NCI-H1694 treated with DMSO at 0.1 percent for 48 hours (cell line): ENCODE results near the gene RSKR.
"Not testable (repeated sequence)": the region's sequence is repeated elsewhere in the genome, so short reads cannot be mapped to it uniquely, and the experiment has no call there.

Experiments
- DNase-seq: peaks from one replicate; lab custom pipeline; 2025; lab: John Stamatoyannopoulos, UW

The RSKR gene, protein sequence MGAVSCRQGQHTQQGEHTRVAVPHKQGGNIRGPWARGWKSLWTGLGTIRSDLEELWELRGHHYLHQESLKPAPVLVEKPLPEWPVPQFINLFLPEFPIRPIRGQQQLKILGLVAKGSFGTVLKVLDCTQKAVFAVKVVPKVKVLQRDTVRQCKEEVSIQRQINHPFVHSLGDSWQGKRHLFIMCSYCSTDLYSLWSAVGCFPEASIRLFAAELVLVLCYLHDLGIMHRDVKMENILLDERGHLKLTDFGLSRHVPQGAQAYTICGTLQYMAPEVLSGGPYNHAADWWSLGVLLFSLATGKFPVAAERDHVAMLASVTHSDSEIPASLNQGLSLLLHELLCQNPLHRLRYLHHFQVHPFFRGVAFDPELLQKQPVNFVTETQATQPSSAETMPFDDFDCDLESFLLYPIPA

DNA sequence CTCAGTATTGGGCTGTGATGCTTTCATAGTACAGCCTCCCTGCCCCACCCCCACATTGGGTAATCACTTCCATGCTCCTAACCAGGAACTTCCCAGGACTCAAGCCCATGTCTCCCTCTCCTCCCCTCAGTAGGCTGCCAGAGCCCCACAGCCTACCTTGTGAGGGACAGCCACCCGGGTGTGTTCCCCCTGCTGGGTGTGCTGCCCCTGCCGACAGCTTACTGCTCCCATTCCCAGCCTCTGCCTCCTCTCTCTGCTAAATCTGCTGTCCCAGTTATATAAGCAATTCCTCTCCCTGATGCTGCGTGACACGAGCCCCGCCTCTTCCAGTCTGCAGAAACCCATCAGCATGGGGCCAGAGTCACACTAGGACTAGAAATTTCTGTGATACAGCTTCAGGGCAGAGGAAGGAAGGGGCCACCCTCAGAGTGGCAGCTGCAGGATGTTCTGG lies at the start of gene RSKR:
Gene RSKR, minus strand, starts transcription at position 255 of the 451 bp plus-strand sequence. Its CDS starts 24 bp downstream, at position 231.
- no peak for DNase-seq

DNA sequence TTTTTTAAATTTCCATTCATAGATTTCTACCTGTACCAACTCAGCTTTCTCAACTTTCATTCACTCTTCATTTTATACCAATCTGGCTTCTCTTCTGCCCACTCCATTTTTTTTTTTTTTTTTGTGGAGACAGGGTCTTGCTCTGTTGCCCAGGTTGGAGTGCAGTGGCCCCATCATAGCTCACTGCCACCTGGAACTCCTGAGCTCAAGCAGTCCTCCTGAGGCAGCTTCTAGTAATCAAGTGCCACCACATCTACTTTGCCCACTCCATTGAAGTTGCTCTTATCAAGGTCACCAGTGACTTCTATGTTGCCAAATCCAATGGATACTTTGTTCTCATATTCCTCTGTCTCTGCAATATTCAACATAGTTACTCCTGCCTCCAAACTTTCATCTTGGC lies 49.7 kb upstream of the RSKR start:
- no peak for DNase-seq

DNA sequence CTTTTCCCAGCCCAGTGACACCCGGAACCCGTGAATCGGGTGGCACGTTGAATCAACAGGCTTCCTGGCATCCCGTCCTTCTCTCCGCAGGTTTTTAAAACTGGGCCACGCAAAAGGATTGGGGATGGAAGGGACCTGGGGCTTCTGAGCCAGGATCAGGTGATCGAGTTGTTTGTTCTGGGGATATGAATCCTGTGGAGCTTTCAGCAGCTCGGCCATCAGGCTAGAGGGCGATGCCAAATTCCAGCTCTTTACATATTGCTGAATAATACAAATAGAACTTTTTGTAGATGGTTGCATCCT lies 48.5 kb upstream of the RSKR start:
- DNase-seq = no peak

DNA sequence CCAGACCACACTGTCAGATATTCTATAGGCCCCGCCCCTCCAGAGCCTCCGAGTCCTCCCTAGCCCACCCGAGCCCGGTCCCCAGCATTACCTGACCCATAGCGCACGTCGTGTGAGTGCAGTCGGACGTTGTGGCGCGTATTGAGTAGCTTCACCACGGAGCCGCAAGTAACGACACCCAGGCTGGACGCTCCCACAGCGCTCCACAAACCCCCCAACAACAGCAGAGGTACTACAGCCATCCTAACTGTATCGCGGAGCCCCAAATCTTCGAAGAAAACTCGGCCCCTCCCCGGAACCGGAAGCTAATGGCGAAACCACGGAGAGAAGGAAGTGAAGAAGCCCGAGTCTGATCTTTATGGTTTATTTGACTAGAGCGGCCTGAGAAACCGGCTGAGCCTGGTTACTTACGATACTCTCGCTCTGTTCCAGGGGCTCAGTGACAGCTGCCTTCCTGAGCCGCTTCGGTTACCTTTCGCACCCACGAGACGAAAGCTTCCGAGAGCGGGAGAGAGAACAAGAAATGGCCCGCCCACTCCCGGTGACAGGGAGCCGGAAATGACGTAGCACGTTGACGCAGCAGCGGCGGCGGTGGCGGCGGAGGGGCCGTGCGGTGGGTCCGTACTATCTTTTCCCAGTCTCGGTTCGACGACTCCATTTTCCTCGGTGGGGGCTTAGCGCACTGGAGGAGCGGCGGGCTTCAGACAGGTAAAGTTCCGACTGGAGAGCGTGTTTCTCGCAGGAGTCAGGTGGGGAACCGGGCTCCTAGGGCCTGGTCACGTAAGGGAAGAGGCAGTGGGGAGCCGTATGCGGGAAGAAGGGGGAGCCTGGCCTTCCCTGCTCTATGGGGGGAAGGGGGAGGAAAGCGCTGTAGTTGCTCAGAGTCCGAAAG lies 47.9 kb upstream of the RSKR start, which contains the start of the genes SDF2 and SUPT6H:
Gene SDF2, minus strand, starts transcription at position 272 of the 892 bp plus-strand sequence. Its CDS starts 30 bp downstream, at position 242.
Gene SUPT6H, plus strand, starts transcription at position 571 of the 892 bp plus-strand sequence. CDS start 11,197 bp downstream, outside the sequence.
- peak; percentile 92 for DNase-seq

DNA sequence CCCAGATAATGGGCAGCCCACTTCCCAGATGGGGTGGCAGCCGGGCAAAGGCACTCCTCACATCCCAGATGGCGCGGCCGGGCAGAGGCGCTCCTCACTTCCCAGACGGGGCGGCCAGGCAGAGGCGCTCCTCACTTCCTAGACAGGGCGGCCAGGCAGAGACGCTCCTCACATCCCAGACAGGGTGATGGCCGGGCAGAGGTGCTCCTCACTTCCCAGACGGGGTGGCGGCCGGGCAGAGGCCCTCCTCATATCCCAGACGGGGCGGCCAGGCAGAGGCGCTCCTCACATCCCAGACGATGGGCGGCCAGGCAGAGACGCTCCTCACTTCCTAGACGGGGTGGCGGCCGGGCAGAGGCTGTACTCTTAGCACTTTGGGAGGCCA lies 45.5 kb upstream of the RSKR start:
- DNase-seq = not testable (repeated sequence)

DNA sequence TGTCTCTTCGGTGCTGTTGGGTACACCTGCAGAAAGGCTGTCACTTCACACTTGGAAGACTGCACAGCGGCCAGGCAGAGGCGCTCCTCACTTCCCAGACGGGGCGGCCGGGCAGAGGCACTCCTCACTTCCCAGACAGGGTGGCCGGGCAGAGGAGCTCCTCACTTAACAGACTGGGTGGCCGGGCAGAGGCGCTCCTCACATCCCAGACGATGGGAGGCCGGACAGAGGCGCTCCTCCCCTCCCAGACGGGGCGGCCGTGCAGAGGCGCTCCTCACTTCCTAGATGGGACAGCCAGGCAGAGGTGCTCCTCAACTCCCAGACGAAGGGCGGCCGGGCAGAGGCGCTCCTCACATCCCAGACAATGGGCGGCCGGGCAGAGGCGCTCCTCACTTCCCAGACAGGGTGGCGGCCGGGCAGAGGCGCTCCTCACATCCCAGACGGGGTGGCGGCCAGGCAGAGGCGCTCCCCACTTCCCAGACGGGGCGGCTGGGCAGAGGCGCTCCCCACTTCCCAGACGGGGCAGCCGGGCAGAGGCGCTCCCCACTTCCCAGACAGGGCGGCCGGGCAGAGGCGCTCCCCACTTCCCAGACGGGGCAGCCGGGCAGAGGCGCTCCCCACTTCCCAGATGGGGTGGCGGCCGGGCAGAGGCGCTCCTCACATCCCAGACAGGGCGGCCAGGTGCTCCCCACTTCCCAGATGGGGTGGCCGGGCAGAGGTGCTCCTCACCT lies 44.9 kb upstream of the RSKR start:
- not testable (repeated sequence) for DNase-seq

DNA sequence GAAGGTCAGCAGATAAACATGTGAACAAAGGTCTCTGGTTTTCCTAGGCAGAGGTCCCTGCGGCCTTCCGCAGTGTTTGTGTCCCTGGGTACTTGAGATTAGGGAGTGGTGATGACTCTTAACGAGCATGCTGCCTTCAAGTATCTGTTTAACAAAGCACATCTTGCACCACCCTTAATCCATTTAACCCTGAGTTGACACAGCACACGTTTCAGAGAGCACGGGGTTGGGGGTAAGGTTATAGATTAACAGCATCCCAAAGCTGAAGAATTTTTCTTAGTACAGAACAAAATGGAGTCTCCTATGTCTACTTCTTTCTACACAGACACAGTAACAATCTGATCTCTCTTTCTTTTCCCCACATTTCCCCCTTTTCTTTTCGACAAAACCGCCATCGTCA lies 44.4 kb upstream of the RSKR start:
- not testable (repeated sequence) for DNase-seq

DNA sequence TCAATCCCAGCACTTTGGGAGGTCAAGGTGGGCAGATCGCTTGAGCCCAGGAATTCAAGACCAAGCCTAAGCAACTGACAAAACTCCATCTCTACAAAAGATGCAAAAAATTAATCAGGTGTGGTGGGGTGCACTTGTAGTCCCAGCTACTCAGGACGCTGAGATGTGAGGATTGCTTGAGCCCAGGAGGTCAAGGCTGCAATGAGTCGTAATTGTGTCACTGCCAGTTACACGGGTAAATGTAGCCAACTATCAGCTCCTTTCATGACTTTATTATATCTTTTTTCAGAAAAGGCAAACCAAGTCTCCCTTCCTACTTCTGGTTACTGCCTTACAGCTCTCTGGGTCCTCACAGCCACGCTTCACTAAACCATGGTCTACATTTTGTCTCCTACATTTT lies 43.8 kb upstream of the RSKR start:
- no peak for DNase-seq

DNA sequence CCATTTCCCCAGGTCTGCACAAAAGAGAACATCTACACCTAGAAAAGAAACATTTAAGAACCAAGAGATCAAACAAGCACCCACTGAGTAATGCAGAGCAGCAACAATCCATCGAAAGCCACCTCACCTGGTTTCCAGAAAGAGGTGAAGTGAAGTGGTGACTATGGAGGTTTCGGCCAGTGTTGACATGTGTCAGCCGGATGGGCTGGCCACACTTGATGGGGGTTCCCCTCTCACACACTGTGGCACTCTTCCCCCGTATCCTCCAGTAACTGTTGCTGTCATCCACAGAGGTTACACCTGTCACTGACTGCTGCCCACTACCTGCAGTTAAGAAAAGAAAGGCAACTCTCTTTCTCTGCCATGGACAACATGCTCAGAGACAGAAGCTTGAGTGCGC lies 41.2 kb upstream of the RSKR start:
- DNase-seq = no peak

DNA sequence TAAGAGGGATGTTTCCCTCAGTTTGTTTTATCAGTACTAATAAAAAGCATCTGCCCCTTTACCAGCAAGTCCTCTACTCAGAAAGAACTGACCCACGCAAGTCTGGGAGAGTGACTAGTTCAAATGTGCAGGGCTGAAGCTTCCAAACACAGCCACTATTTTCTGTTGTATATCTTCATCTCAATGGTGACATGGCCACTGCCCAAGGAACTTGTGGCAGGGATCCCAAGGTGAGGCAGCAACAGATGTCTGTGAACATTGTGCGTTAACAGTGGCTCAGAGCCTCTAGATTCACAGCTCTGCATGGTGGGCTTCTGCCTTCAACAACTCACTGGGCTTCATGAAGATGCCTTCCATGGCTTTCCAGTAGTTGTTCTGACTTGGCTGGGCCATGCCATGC lies 34.7 kb upstream of the RSKR start:
- DNase-seq = no peak

DNA sequence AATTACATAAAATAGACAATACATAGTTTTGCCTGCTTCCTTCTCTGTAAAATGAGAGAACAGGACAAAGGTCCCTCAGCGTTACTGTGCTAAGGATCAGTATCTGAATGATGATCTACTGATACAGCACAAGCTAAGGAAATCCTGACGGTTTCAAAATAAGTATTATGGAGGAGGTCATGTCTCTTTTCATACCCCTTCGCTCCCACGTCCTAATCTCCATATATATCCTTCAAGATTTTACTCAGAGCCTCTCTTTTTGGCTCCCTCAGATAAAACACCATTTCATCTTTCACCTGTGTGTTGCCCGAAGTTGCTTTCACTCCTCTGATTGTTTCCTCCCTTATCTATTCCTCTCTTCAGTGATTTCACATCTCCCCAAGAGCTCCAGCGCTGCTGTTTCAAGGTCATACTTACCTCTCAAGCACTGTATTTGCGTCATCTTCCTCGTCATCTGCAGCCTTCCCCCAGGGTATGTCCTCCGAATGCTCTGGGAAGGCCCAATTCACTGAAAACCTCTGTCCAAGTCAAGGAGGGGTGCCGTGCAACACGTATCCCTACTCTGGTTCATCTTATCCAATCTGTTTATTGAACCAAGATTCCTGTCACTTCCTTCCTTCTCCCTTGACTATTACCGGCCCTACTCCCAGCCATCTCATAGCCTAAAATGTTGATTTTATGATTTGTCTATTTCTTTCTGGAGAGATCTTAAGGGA lies 32.2 kb upstream of the RSKR start:
- DNase-seq = no peak

DNA sequence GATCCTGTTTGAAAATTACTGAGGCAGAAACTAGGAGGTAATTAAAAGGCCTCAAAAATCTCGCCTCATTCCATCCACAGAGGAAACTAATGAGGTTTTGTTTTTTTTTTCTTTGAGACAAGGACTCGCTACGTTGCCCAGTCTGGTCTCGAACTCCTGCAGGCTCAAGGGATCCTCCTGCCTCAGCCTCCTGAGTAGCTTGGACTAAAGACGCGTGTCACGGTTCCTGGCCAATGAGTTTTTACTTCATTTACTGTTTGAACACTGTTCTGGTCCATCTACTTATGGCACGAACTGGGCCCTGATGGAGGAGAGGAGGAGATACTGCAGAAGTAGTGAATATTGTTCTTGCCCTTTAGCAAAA lies 31.6 kb upstream of the RSKR start:
- DNase-seq = no peak

DNA sequence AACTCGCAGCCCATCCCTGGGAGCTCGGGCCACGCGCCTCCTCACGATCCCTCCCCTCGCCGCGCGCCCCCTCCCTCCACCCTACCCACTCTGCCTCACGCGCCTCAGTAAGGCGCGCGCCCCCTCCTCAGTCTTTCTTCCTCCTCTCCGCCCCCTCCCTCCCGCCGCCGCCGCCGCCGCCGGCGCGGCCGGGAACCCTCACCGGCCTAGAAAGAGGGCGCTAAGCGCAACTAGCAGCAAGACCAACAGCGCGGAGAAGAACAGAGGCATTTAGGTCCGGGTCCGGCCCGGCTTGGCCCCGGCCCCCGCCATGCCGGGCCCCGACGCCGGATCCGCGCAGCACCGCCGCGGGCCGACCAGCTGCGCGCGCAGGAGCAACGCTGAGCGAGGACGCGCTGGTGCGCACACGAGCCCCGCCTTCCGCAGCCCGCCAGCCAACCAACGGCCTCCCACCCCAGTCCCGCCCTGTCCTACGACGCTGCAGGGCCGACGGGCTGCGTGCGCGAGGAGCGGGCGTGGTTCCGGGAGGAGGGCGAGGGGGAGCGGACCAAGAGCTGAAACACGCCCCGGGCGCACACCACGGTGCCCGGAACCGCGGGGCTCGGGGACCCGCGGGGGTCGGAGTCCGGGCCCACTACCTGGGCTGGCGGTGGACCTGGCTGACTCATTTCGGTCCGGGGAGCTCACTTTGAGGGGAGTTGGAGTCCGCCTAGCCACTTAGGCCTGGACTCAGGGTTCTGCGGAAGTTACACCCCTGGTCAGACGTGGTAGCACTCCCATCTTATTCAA lies 31.0 kb upstream of the RSKR start, which contains the start of gene BLTP2:
Gene BLTP2, minus strand, starts transcription at position 372 of the 789 bp plus-strand sequence. Its CDS starts 102 bp downstream, at position 270.
- peak; percentile 88 for DNase-seq

DNA sequence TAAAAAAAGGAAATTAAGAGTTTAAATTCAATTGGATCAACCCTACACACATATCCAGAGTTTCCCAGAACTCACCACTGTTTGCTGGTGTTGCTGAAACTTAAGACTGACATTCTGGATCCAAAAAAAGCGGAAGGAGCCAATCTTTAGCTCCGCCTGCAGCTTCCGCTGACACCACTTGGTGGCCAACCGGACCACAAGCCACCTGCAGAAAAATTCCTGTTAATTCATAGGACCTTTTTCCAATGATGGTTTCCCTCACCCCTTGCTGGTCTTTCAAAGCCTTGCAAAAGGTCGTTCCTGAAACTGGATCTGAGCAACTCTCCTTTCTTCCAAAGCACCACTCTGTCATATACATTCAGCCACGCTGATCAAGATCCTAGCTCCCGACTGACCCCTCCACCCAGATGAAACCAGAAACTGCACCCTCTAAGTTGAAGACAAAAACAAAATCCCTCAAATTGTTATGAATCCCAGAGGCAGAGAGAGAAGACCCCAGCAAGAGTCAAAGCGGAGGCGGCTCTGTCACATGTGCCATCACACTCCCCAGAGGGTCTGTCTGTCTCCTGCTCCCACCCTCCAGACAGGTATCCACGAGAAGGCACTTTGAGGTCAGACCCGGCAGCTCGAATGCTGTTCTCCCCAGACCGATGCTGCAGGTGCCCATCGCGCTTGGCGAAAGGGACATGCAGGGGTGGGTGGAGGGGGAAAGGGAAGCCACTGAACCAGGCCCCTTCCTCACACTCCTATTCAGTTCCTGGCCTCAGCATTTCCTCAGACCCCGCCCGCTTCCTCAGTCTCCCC lies 30.2 kb upstream of the RSKR start:
- no peak for DNase-seq

DNA sequence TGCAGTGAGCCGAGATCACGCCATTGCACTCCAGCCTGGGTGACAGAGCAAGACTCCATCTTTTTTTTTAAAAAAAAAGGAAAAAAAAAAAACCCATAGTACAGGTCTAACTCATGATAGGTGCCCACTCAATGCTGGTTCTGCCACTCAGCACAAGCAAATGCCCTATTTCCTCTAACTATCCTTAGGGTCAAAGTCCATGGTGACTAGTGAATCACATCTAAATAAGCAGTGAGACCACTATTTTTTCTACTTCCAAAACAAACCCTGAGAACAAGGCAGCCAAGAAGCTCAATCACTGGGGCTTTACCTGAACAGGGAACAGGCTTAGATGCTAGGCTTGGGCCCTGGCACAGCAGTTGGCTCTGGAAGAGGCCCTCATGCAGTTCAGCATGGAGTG lies 27.6 kb upstream of the RSKR start:
- no peak for DNase-seq

DNA sequence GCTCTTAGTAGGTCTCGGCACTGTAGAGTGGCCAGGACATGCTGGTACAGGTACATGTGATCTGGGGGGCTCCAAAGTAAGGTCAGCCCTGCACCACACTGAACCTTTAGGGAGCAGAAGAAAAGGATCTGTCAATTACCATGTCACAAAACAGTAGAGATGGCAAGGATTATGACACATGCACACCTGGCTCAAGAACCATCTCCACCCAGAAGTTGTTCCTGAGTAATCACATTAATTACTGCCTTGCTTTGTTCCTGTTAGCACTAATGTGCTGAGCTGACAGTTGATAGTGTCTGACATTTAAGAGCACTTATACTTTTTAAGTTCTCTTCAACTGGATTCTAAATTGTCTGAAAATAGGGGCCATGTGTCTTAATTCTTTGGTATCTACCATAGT lies 21.5 kb upstream of the RSKR start:
- DNase-seq = no peak

DNA sequence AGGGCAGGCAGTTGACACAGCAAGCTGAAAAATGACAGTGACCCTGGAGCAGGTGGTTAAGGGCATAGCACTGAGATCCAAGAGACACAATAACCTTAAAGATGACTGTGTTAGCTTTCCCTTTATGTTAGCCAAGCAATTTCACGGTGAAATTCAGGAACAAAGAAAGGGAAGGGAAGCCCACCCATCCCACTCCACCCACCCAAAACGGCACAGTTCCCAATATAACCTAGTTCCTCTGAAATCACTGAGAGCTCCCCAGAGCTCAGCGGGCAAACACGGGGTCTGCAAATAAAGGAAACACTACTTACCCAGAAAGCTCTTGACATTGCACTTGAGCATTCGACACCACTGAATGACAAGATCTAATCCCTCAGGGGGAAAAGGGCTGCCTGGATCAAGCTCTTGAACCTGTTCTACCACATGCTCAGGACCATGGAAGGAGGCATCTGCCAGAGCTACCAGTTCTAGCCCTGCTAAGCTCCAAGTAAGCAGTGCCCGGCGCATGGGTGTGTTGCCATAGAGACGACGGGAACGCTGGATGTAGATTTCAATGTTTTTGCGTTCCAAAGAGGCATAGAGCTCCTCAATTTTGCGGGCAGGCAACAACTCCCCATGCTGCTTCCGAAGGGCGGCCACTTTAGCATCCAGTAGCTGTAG lies 20.4 kb upstream of the RSKR start:
- no peak for DNase-seq

DNA sequence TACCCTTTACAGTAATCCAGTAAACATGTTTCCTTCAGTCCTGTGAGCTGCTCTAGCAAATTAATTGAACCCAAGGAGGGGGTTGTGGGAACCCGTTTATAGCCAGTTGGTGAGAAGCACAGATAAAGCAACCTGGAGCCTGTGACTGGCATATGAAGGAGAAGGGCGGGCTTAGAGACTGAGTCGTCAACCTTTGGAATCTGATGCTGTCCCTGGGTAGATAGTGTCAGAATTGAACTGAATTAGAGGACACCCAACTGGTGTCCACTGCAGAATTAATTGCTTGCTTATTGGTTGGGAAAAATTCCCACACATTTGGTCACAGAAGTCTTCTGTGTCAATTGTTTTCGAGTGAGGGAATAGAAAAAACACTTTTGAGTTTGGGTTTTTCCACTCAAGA lies 12.8 kb upstream of the RSKR start:
- DNase-seq = no peak

DNA sequence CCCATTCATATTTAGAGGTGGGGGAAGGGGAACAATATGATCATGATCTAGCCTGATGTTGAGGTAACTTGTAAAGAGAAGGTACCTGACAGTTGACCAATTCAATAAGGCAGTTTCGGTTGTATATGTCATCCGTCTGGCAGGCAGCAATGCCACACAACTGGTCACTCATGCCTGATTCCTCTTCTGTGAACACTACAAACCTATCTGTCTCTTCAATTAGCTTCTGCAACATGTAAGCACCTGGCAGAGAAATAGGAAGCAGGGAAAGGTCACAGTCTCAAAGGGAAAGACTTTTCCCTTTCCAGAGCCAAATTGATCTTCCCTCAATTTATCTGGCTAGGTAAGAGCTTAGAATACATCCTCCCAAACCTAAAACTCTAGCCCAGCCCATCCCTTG lies 10.2 kb upstream of the RSKR start:
- no peak for DNase-seq
